CD1c-positive myeloid dendritic cell (primary cell): ENCODE results near the gene WTAP.
A peak's percentile ranks its signal among the peaks of the same experiment; 100 is the strongest.
"Not testable (repeated sequence)": the region's sequence is repeated elsewhere in the genome, so short reads cannot be mapped to it uniquely, and the experiment has no call there.

ENCODE experiments used
- DNase-seq: peaks from one replicate; pipeline ENCODE4 v3.0.0-alpha.2; 2016; ENCODE audit errors: extremely low spot score

WTAP gene

DNA sequence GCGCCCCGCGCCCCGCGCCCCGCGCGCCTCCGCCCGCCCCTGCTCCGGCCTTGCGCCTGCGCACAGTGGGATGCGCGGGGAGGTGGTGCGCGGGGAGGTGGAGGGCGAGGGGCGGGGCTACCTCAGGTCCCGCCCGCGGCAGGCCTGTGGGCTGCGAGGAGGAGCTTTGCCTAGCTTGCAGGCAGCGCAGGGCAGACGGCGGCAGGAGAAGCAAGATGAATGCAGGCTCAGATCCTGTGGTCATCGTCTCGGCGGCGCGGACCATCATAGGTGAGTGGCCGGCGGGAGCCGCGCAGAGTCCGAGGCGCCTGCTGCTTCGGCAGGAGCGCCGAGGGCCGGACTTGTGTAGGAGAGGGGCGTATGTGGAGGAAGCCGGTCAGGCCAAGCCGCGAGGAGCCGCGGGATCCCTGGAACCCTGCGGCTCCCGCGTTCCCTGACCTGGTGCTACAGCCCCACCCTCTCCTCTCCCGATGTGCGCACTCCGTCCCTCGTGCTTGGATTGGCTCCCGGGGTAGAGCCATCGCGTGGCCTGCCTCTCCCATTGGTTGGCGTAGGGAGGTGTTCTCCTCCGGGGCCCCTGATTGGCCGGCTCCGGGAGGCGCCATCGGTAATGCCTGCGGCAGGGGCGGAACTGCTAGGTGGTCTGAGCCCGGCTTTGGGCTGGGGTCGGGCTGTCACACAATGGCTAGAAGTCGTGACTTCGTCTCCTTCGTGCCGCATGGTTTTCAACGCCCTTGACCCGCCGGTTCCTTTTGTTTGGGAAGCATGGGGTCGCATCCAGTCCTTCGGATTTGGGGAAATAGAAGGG is 34.8 kb downstream of the WTAP start, which contains the start of gene ACAT2:
TSS of gene ACAT2 (plus strand) at position 173 of the 808 bp plus-strand sequence. CDS start at position 216, 43 bp downstream.
- peak; percentile 96 for DNase-seq

DNA sequence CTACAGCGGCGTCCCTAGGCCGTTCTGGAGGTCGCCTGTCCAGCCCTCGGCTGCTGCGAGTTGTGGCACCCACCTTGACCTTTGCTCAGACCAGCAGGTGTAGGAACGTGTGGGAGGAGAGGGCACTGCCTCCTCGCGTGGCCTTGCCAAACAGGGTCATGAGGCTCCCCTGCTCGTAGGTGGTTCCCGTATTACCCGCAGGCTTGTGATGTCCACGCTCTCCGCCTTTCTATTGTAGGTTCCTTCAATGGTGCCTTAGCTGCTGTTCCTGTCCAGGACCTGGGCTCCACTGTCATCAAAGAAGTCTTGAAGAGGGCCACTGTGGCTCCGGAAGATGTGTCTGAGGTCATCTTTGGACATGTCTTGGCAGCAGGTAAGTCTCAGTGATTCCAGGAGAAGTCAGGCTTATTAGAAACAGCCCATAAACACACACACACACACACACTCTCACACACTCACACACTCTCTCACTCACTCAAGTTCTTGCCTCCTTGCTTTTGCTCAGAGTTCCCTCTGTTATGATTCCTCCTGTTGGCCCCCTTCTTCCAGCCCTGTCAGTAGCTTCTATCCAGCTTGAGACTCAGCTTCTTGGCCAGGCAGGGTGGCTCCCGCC is 35.5 kb downstream of the WTAP start:
- peak; percentile 77 for DNase-seq

DNA sequence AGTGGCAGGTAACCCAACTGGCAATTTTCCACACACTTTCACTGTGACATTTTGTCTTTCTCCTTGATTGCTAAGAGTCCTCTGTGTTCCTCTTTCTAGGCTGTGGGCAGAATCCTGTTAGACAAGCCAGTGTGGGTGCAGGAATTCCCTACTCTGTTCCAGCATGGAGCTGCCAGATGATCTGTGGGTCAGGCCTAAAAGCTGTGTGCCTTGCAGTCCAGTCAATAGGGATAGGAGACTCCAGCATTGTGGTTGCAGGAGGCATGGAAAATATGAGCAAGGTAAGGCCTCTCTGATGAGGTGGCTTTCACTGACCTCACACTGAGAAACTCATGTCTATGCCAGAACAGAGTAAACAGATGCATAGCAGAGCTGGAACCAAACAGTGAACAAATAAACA is 39.6 kb downstream of the WTAP start:
- DNase-seq: no peak

DNA sequence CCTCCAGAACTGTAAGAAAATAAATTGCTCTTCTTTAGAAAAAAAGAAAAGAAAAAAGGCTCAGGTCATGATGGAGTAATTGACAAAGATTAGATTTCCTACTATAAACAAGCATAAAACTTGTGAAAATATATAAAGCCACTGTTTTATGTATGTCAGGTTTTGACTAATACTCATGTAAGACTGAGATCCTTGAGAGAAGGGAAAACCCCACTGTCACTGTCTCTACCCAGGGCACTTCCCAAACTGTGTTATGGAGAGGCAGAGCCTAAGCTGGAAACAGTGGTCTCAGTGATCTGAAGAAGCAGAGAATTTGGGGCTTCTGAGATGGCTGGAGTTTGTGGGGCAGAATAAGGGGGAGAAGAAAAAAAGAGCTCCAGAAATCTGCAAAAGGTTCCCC is 42.2 kb downstream of the WTAP start:
- no peak for DNase-seq

DNA sequence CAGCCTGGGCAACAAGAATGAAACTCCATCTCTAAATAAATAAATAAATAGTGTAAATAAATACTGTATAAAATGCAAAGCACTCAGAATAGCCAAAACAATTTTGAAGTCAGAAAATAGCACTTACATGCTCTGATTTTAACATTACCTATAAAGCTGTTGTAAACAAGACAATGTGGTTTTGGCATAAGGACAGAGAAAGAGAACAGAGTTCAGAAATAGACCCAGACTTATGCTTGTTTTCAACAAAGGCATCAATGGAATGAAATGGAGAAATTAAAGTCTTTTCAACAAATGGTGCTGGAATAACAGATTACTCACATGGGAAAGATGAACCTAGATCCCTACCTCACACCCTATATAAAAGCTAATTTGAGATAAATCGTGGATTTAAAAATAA is 44.9 kb downstream of the WTAP start:
- DNase-seq: no peak

DNA sequence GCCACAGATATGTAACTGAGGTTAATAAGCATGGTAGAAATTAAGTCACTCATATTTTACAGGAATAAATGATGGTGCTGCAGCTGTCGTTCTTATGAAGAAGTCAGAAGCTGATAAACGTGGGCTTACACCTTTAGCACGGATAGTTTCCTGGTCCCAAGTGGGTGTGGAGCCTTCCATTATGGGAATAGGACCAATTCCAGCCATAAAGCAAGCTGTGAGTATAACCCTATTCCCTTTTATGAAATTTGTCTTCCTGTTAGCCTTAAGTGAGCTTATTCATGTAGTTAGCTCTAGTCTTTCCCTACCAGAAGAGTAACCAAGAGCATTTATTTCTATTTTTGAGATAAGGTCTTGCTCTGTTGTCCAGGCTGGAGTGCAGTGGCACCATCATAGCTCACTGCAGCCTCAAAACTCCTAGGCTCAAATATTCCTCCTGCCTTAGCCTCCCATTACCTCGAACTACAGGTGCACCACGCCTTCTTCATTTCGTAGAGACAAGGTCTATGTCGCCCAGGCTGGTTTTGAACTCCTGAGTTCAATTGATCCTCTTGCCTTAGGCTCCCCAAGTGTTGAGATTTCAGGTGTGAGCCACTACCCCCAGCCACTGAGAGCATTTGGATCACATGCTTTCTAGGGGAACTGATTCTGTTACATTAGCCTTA is 50.1 kb downstream of the WTAP start:
- DNase-seq: no peak

DNA sequence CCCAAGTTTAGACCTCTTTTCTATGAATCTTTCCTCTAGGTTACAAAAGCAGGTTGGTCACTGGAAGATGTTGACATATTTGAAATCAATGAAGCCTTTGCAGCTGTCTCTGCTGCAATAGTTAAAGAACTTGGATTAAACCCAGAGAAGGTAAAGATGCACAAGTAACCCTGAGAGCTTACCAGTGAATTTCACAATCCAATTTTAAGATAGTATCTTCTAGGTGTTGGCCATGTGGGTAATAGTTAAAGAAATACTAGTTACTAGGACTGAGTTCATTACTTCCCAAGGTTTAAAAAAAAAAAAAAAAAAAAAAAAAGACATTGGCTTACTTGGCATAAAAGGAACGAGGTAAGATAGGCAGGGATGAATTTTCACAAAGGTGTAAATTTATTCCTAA is 50.8 kb downstream of the WTAP start:
- no peak for DNase-seq

DNA sequence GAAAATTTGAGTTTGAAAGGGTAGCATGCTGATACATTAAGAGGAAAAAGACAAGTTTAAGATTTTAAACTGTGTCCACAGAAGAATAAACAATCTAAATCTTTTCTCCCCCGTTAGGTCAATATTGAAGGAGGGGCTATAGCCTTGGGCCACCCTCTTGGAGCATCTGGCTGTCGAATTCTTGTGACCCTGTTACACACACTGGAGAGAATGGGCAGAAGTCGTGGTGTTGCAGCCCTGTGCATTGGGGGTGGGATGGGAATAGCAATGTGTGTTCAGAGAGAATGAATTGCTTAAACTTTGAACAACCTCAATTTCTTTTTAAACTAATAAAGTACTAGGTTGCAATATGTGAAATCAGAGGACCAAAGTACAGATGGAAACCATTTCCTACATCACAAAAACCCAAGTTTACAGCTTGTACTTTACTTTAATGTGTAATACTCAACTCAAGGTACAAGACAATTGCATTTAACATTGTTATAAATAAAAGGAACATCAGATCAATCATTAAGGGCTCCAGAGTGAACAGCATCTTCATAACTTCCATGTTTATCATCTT is 51.3 kb downstream of the WTAP start:
- no peak for DNase-seq

DNA sequence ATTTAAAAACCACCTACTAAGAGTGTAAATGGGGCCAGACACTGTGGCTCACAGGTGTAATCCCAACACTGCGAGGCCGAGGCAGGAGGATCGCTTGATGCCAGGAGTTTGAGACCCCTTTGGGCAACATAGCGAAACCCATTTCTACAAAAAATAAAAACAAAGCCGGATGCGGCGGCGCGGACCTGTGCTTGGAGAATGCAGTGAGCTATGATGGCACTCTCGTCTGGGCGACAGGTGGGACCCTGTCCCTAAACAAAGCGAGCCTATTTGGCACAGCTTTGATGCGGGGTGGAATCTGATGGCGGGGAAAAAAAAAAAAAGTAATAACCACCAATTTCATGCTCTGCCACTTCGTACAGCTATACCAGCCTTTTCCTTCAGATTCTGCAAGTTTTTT is 61.0 kb downstream of the WTAP start:
- no peak for DNase-seq

DNA sequence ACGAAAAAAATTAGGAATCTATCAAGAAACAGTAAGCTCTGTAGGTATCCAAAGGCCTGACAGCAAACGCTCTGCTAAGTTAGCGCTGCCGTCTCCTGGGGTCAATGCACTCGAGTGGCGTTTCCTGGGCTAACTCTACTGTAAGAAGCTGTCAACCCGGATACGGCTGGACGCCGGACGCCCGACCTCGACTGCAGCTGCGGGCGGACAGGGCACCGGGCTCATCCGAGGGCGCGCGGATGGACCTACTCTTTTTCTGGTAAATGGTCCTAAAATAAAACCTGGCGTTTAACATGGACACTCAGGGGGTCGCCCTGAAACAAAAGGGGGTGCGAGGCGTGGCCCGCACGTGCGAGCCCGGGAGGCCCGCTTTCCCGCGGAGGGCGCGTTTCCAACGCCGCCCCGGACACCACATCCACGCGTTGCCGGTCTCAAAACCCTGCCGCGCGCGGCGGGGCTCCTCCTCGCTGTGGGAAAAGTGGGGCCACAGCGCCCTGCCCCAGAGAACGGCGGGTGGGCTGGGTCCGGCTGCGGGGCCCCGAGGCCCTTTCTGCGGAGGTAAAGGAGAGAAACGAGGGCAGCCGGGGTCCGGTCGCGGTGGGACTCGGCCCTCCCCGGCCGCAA is 61.6 kb downstream of the WTAP start:
- peak; percentile 34 for DNase-seq

DNA sequence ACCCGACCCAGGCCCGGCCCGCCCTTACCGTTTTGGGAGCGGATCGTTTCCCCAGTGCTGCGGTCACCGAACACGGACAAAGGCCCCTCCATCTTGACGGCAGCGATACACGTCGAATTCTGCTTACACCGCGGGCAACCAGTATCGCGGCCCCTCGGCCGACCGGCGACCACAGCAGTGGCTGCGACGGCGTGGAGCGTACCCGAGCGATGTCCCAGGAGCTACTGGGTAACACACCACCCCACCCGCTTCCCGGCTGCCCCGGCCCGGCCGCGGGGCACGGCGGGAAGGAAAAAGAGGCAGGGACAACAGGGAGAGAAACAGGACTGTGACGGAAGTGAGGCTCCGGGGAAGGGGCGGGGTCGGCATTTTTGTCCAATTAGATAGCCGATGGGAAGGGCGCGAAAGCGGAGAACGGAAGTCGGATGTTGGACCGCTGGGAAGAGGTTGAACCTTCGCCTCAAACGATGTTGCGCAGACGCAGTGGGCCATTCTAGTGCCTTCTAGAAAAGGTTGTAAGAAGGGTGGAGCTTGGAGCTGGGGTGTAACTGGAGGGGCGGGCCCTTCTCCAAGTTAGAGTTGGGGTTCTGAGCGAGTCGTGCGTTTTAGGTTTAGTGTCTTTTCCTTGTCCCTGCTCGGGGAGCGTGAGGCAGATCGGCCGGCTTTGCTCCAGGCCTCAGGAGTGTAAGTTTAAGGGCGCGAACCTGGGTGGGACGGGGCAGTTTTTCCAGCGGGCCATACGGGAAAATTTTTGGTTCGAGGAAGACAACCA is 62.3 kb downstream of the WTAP start, which contains the start of gene TCP1:
TSS of gene TCP1 (minus strand) at position 226 of the 772 bp plus-strand sequence. CDS start at position 92, 134 bp downstream.
- peak; percentile 100 for DNase-seq

DNA sequence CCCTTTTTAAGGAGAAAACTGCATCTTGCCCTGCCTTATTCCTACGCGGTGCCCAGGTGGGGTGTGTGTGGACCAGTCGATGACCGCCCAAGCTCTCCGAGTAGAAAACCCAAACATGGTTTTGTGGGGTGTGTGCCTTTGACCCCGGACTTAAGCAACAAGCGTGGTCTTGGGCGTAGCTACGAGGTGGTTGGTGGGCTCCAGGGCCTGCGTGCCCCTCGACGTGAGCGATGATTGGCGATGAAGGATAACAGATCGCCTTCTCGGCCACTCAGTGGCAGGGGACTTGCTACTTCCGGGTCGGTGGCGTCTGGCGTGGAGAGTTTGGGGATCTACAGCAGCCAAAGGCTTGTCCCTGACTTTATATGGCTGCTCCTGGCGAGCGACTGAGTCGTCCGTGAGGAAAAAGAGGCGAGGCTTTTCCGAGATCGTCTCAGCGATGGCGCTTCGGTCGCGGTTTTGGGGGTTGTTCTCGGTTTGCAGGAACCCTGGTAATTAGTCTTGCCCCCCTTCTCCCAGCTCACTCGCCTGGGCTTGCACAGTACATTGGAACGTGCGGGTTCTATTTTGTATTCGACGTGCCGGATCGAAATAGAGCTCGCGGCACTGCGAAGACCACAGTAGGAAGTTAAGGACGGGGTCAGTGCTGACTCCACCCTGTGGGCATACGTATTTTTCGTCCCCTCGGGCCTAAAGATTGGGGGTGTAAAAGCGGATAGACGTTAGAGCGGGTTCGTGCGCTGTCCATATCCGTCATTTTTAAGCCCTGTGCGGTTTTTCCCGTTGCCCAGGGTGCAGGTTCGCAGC is 63.0 kb downstream of the WTAP start, which contains the start of gene MRPL18:
TSS of gene MRPL18 (plus strand) at position 319 of the 807 bp plus-strand sequence. CDS start at position 440, 121 bp downstream.
- peak; percentile 96 for DNase-seq

DNA sequence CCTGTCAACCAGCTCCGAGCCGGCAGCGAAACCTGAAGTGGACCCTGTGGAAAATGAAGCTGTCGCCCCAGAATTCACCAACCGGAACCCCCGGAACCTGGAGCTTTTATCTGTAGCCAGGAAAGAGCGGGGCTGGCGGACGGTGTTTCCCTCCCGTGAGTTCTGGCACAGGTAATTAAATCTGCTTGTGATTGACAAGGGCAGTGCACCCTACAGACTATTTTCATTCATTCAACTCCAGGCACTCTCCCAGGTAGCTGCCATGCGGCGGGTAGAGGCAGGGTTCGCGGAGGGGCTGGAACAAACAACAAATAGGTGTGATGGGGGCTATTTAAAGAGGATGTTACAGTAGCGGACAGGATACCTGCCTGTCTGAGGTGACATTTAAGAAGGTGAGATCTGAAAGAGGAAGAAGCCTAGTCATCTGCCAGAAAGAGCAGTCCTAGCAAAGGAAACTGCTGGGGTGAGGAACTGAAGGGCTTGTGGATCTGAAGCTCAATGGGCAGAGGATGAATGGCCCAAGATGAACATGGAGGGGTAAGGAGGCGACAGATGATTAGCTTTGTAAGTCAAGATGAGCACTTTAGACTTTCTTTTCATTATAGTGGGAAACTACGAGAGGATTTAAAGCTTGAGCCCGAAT is 63.8 kb downstream of the WTAP start:
- peak; percentile 30 for DNase-seq

DNA sequence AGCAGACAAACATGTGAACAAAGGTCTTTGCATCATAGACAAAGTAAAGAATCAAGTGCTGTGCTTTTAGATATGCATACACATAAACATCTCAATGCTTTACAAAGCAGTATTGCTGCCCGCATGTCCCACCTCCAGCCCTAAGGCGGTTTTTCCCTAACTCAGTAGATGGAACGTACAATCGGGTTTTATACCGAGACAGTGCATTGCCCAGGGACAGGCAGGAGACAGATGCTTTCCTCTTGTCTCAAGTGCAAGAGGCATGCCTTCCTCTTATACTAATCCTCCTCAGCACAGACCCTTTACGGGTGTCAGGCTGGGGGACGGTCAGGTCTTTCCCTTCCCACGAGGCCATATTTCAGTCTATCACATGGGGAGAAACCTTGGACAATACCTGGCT is 67.7 kb downstream of the WTAP start:
- DNase-seq: not testable (repeated sequence)

DNA sequence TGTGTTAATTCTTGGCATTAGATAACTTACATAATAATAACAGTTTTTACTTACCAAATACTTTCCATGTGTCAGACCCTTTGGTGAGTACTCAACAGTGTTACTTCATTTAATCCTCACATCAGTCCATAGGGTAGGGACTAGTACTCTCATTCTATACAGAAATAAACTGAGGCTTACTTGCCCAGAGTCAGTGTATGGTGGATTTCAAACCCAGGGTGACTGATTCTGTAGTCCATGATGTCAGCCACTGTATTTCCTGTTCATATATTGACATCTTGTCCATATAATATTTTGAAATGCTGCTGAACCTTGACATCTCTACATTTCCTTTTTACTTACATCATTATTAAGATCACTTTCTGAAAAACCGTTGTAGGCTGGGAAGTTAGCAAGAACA is 70.2 kb downstream of the WTAP start:
- no peak for DNase-seq

DNA sequence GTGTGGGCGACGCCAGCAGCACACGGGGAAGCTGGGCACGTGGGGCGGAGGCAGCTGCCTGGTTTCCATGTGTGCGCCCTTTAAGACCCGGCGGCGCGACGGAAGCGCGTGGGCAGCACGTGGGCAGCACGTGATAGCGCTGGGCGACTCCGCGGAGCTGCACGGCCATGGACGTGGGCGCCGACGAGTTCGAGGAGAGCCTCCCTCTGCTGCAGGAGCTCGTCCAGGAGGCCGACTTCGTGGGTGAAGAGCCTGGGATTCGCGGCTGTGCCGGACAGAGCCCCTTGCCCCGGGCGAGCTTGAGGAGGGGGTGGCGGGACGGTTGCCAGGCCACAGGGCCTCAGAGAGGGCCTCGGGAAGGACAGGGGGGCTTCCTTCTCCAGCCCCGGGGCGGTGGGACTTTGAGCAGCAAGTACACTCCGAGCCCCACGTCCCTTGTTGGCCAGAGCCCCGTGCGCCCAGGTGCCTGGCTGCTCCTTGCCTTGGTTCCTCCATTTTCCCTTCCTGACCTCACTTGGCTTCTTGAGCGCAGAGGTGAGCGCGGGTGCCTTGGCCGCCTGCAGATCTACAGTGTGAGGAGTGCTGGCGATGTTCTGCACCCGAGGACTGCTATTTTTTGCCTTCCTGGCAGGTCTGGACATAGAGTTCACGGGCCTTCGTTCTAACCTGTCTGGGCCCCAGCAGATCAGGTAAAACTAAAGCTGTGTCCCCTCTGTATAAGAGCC is 73.0 kb downstream of the WTAP start, which contains the start of gene PNLDC1:
TSS of gene PNLDC1 (plus strand) at position 136 of the 725 bp plus-strand sequence. CDS start at position 168, 32 bp downstream.
- no peak for DNase-seq

DNA sequence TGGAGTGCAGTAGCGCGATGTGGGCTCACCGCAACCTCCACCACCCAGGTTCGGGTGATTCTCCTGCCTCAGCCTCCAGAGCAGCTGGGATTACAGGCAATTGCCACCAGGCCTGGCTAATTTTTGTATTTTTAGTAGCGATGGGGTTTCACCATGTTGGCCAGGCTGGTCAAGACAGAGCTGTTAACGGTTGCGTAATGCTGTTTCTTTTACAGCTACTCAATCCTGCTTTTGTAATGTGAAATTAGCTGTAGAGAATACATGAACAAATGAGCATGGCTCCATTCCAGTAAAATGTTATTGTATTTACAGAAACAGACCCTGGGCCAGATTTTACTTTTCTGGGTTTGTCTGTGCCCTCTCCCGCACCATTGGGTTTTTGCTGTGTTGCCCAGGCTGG is 74.6 kb downstream of the WTAP start:
- DNase-seq: no peak

DNA sequence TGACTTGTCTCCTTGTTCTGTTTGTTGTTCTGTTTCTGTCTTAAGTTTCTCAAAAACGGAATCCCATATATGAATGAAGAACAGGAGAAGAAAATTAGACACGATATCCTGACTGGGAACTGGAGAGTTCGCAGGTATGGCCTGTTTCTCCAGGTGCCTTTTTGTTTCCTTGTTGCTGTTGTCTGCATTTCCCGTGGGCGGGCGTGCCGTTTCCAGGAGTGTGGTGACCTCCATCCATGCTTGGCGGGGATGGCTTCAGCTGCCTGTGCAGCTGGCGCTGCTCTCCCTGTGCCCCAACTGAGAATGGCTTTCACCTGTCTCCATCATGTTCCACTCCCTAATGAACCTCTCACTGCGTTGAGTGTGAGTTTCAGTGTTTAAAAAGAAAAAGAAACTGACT is 77.2 kb downstream of the WTAP start:
- DNase-seq: no peak
